Measurements from ENCODE around the gene ZCWPW1.

DNA sequence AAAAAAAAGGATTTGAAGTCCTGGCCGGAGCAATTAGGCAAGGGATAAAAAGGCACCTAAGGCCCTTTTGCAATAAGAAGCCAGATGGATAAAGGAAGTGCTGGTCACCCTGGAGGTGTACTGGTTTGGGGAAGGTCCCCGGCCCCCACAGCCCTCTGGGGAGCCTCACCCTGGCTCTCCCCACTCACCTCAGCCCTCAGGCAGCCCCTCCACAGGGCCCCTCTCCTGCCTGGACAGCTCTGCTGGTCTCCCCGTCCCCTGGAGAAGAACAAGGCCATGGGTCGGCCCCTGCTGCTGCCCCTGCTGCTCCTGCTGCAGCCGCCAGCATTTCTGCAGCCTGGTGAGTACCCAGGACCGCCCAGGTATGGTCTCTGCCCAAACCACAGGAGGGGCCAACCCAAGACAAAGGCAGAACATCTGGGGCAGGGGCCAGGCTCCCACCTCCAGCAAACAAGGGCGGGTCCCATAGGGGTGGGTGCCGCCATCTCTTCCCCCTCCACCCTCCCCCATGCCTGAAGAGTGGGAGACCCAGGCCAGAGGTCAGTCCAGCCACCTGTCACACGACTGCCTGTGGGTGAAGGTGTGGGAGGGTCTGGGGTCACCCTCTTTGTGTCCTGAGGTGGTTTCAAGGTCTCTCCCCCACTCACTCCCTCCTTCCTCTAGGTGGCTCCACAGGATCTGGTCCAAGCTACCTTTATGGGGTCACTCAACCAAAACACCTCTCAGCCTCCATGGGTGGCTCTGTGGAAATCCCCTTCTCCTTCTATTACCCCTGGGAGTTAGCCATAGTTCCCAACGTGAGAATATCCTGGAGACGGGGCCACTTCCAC lies 70.3 kb downstream of the ZCWPW1 start, which contains the start of gene PILRB:
- TF ChIP-seq, protein P1, sequence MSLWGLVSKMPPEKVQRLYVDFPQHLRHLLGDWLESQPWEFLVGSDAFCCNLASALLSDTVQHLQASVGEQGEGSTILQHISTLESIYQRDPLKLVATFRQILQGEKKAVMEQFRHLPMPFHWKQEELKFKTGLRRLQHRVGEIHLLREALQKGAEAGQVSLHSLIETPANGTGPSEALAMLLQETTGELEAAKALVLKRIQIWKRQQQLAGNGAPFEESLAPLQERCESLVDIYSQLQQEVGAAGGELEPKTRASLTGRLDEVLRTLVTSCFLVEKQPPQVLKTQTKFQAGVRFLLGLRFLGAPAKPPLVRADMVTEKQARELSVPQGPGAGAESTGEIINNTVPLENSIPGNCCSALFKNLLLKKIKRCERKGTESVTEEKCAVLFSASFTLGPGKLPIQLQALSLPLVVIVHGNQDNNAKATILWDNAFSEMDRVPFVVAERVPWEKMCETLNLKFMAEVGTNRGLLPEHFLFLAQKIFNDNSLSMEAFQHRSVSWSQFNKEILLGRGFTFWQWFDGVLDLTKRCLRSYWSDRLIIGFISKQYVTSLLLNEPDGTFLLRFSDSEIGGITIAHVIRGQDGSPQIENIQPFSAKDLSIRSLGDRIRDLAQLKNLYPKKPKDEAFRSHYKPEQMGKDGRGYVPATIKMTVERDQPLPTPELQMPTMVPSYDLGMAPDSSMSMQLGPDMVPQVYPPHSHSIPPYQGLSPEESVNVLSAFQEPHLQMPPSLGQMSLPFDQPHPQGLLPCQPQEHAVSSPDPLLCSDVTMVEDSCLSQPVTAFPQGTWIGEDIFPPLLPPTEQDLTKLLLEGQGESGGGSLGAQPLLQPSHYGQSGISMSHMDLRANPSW (CRISPR knock-in tag; IDR thresholded peaks at IDR 0.05; ENCODE audit: borderline replicate concordance): no peak
- TF ChIP-seq ZNF703 (CRISPR knock-in tag; IDR thresholded peaks at IDR 0.05; ENCODE audit: borderline replicate concordance) (no peak), MYC (CRISPR knock-in tag; IDR thresholded peaks at IDR 0.05; ENCODE audit: borderline replicate concordance) (no peak), POLR2A (IDR thresholded peaks at IDR 0.05; ENCODE audit: insufficient read depth in 1 of 2, low read depth in 2 of 2, low read length in 2 of 2) (no peak), ZNF329 (CRISPR knock-in tag; IDR thresholded peaks at IDR 0.05; ENCODE audit: low read depth) (no peak), ZSCAN20 (CRISPR knock-in tag; IDR thresholded peaks at IDR 0.05; ENCODE audit: borderline replicate concordance) (no peak), RARA (CRISPR knock-in tag; IDR thresholded peaks at IDR 0.05) (no peak), YY1 (IDR thresholded peaks at IDR 0.05; ENCODE audit: insufficient read depth, insufficient replicate concordance, low read depth, low read length) (no peak)
- TF ChIP-seq, protein P2, sequence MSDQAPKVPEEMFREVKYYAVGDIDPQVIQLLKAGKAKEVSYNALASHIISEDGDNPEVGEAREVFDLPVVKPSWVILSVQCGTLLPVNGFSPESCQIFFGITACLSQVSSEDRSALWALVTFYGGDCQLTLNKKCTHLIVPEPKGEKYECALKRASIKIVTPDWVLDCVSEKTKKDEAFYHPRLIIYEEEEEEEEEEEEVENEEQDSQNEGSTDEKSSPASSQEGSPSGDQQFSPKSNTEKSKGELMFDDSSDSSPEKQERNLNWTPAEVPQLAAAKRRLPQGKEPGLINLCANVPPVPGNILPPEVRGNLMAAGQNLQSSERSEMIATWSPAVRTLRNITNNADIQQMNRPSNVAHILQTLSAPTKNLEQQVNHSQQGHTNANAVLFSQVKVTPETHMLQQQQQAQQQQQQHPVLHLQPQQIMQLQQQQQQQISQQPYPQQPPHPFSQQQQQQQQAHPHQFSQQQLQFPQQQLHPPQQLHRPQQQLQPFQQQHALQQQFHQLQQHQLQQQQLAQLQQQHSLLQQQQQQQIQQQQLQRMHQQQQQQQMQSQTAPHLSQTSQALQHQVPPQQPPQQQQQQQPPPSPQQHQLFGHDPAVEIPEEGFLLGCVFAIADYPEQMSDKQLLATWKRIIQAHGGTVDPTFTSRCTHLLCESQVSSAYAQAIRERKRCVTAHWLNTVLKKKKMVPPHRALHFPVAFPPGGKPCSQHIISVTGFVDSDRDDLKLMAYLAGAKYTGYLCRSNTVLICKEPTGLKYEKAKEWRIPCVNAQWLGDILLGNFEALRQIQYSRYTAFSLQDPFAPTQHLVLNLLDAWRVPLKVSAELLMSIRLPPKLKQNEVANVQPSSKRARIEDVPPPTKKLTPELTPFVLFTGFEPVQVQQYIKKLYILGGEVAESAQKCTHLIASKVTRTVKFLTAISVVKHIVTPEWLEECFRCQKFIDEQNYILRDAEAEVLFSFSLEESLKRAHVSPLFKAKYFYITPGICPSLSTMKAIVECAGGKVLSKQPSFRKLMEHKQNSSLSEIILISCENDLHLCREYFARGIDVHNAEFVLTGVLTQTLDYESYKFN (CRISPR knock-in tag; conservative IDR thresholded peaks at IDR 0.05): no peak
- TF ChIP-seq, protein P3, sequence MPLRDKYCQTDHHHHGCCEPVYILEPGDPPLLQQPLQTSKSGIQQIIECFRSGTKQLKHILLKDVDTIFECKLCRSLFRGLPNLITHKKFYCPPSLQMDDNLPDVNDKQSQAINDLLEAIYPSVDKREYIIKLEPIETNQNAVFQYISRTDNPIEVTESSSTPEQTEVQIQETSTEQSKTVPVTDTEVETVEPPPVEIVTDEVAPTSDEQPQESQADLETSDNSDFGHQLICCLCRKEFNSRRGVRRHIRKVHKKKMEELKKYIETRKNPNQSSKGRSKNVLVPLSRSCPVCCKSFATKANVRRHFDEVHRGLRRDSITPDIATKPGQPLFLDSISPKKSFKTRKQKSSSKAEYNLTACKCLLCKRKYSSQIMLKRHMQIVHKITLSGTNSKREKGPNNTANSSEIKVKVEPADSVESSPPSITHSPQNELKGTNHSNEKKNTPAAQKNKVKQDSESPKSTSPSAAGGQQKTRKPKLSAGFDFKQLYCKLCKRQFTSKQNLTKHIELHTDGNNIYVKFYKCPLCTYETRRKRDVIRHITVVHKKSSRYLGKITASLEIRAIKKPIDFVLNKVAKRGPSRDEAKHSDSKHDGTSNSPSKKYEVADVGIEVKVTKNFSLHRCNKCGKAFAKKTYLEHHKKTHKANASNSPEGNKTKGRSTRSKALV (CRISPR knock-in tag; IDR thresholded peaks at IDR 0.05): no peak

Measured in HepG2 (cell line).